Measurements from ENCODE around the gene SOX8.

SOX8 gene

GRCh38 chr16:999677-1000076 is 18.1 kb downstream of the SOX8 start:
- TF ChIP-seq SPI1 (IDR thresholded peaks at IDR 0.05; ENCODE audit: low read depth, low read length) (no peak), TAF1 (IDR thresholded peaks at IDR 0.05; ENCODE audit: low read depth, low read length) (no peak), POLR2AphosphoS5 (IDR thresholded peaks at IDR 0.05; ENCODE audit: low read depth, low read length) (no peak)
- DNase-seq (ENCODE audit: insufficient read length, low spot score) (no peak), FAIRE-seq (no peak)

- DNase-seq (ENCODE audit: insufficient read length, low spot score) (no peak), FAIRE-seq (no peak)
These were observed 19.0 kb downstream of the SOX8 start for GRCh38 chr16:1000608-1001007.

GRCh38 chr16:1001096-1001495 is 19.5 kb downstream of the SOX8 start:
- FAIRE-seq: no peak
- TF ChIP-seq POLR2A (IDR thresholded peaks at IDR 0.05; ENCODE audit: low read depth, low read length) (no peak), TAF1 (IDR thresholded peaks at IDR 0.05; ENCODE audit: low read depth, low read length) (no peak)
- no peak for DNase-seq (ENCODE audit: insufficient read length, low spot score)

More at GRCh38 chr16:1000608-1001007, 19.0 kb downstream of the SOX8 start:
- no peak for TF ChIP-seq POU2F2 (IDR thresholded peaks at IDR 0.05; ENCODE audit: low read depth, low read length)
- TF ChIP-seq SPI1 (IDR thresholded peaks at IDR 0.05; ENCODE audit: low read depth, low read length): no peak
- TF ChIP-seq POLR2AphosphoS5 (IDR thresholded peaks at IDR 0.05; ENCODE audit: low read depth, low read length): no peak
- no peak for TF ChIP-seq POLR2A (IDR thresholded peaks at IDR 0.05; ENCODE audit: low read depth, low read length)
- TF ChIP-seq TAF1 (IDR thresholded peaks at IDR 0.05; ENCODE audit: low read depth, low read length): no peak
- no peak for TF ChIP-seq PAX5 (IDR thresholded peaks at IDR 0.05; ENCODE audit: insufficient read depth, low read length, severe bottlenecking)

- TF ChIP-seq TAF1 (IDR thresholded peaks at IDR 0.05; ENCODE audit: low read depth, low read length) (no peak), POU2F2 (IDR thresholded peaks at IDR 0.05; ENCODE audit: low read depth, low read length) (no peak), POLR2A (IDR thresholded peaks at IDR 0.05; ENCODE audit: low read depth, low read length) (no peak), SPI1 (IDR thresholded peaks at IDR 0.05; ENCODE audit: low read depth, low read length) (no peak), POLR2AphosphoS5 (IDR thresholded peaks at IDR 0.05; ENCODE audit: low read depth, low read length) (no peak), PAX5 (IDR thresholded peaks at IDR 0.05; ENCODE audit: insufficient read depth, low read length, severe bottlenecking) (no peak)
- DNase-seq (ENCODE audit: insufficient read length, low spot score): no peak
- FAIRE-seq: no peak
These were observed 21.0 kb downstream of the SOX8 start for GRCh38 chr16:1002399-1003166.

- TF ChIP-seq POLR2AphosphoS5 (IDR thresholded peaks at IDR 0.05; ENCODE audit: low read depth, low read length) (no peak), SPI1 (IDR thresholded peaks at IDR 0.05; ENCODE audit: low read depth, low read length) (no peak), POU2F2 (IDR thresholded peaks at IDR 0.05; ENCODE audit: low read depth, low read length) (no peak), TAF1 (IDR thresholded peaks at IDR 0.05; ENCODE audit: low read depth, low read length) (no peak), PAX5 (IDR thresholded peaks at IDR 0.05; ENCODE audit: insufficient read depth, low read length, severe bottlenecking) (no peak), POLR2A (IDR thresholded peaks at IDR 0.05; ENCODE audit: low read depth, low read length) (no peak)
- peak; percentile 51 for FAIRE-seq
These were observed 22.1 kb downstream of the SOX8 start for GRCh38 chr16:1003391-1004347.

GRCh38 chr16:1005286-1005685 is 23.7 kb downstream of the SOX8 start:
- DNase-seq (ENCODE audit: insufficient read length, low spot score): no peak
- FAIRE-seq: no peak

More at GRCh38 chr16:1003391-1004347, 22.1 kb downstream of the SOX8 start:
- DNase-seq (ENCODE audit: insufficient read length, low spot score): no peak

GRCh38 chr16:1006781-1007180 is 25.2 kb downstream of the SOX8 start:
- FAIRE-seq (no peak), DNase-seq (ENCODE audit: insufficient read length, low spot score) (no peak)

More at GRCh38 chr16:1005286-1005685, 23.7 kb downstream of the SOX8 start:
- TF ChIP-seq POLR2AphosphoS5 (IDR thresholded peaks at IDR 0.05; ENCODE audit: low read depth, low read length) (no peak), POLR2A (IDR thresholded peaks at IDR 0.05; ENCODE audit: low read depth, low read length) (no peak), SPI1 (IDR thresholded peaks at IDR 0.05; ENCODE audit: low read depth, low read length) (no peak), TAF1 (IDR thresholded peaks at IDR 0.05; ENCODE audit: low read depth, low read length) (no peak), POU2F2 (IDR thresholded peaks at IDR 0.05; ENCODE audit: low read depth, low read length) (no peak), PAX5 (IDR thresholded peaks at IDR 0.05; ENCODE audit: insufficient read depth, low read length, severe bottlenecking) (no peak)

GRCh38 chr16:1007284-1007850 is 25.8 kb downstream of the SOX8 start:
- no peak for TF ChIP-seq POLR2A (IDR thresholded peaks at IDR 0.05; ENCODE audit: low read depth, low read length)
- no peak for TF ChIP-seq TAF1 (IDR thresholded peaks at IDR 0.05; ENCODE audit: low read depth, low read length)
- TF ChIP-seq SPI1 (IDR thresholded peaks at IDR 0.05; ENCODE audit: low read depth, low read length): no peak
- TF ChIP-seq POLR2AphosphoS5 (IDR thresholded peaks at IDR 0.05; ENCODE audit: low read depth, low read length): no peak
- TF ChIP-seq PAX5 (IDR thresholded peaks at IDR 0.05; ENCODE audit: insufficient read depth, low read length, severe bottlenecking): no peak
- TF ChIP-seq POU2F2 (IDR thresholded peaks at IDR 0.05; ENCODE audit: low read depth, low read length): no peak
- FAIRE-seq (no peak), DNase-seq (ENCODE audit: insufficient read length, low spot score) (no peak)

More at GRCh38 chr16:1006781-1007180, 25.2 kb downstream of the SOX8 start:
- TF ChIP-seq POU2F2 (IDR thresholded peaks at IDR 0.05; ENCODE audit: low read depth, low read length) (no peak), POLR2A (IDR thresholded peaks at IDR 0.05; ENCODE audit: low read depth, low read length) (no peak), TAF1 (IDR thresholded peaks at IDR 0.05; ENCODE audit: low read depth, low read length) (no peak), SPI1 (IDR thresholded peaks at IDR 0.05; ENCODE audit: low read depth, low read length) (no peak), POLR2AphosphoS5 (IDR thresholded peaks at IDR 0.05; ENCODE audit: low read depth, low read length) (no peak), PAX5 (IDR thresholded peaks at IDR 0.05; ENCODE audit: insufficient read depth, low read length, severe bottlenecking) (no peak)

- TF ChIP-seq TAF1 (IDR thresholded peaks at IDR 0.05; ENCODE audit: low read depth, low read length) (no peak), SPI1 (IDR thresholded peaks at IDR 0.05; ENCODE audit: low read depth, low read length) (no peak), POLR2AphosphoS5 (IDR thresholded peaks at IDR 0.05; ENCODE audit: low read depth, low read length) (no peak), PAX5 (IDR thresholded peaks at IDR 0.05; ENCODE audit: insufficient read depth, low read length, severe bottlenecking) (no peak), POLR2A (IDR thresholded peaks at IDR 0.05; ENCODE audit: low read depth, low read length) (no peak), POU2F2 (IDR thresholded peaks at IDR 0.05; ENCODE audit: low read depth, low read length) (no peak)
- no peak for DNase-seq (ENCODE audit: insufficient read length, low spot score)
- FAIRE-seq: no peak
These were observed 26.5 kb downstream of the SOX8 start for GRCh38 chr16:1008085-1008484.

Measured in GM12891 (cell line).